HG03521 (cell line): ENCODE measurements around the gene CLK3.
"Not testable (repeated sequence)": the region's sequence is repeated elsewhere in the genome, so short reads cannot be mapped to it uniquely, and the experiment has no call there.

Source experiments
- ATAC-seq: cut with Tn5 transposase; IDR thresholded peaks from one replicate; pipeline ENCODE4 v1.9.1; 2021; ENCODE audit warnings: mild to moderate bottlenecking, moderate library complexity; ENCODE audit not compliant: unreplicated experiment

The CLK3 gene

DNA sequence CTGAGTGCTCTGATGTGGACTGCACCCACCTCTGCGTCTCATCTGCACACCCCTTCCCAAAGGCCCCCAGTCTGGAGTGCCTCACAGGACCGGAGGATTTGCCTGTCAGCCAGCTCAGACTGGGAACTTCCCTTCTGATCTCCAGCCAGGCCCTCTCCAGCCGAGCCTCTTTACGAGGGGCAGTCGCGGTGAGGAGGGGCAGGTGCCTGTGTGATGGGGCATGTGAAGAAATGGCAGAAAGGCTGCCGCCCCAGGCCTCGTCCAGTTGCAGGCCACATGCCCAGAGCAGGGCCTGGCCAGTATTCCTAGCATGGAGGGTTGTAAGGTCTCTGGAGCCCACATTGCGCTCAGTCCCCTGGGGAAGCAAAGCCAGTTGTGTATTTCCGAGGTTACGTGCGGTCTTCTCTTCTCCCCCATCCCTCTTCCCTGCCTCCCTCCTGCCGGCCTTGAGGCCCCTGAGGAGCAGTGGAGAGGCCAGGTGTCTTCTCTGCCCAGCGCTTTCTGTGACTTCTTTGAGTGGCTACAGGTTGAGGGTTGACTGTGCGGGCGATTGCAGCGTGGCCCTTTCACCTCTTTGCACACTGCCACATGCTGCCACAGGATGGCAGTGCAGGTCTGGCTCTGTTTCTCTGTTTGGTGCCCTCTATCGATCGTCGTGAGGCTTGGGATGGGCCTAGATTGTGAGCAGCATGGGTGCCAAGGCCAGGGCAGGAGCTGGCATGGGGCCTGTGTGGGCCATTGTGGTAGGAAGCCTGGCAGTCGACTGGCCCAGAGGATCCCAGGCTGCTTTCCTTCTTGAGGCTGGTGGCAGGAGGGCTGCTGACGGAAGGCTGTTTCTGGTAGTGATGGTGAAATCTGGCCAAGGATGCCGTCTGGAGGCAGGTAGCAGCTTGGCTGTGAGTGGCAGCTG, 5.3 kb downstream of the CLK3 start:
- peak; percentile 45 for ATAC-seq

DNA sequence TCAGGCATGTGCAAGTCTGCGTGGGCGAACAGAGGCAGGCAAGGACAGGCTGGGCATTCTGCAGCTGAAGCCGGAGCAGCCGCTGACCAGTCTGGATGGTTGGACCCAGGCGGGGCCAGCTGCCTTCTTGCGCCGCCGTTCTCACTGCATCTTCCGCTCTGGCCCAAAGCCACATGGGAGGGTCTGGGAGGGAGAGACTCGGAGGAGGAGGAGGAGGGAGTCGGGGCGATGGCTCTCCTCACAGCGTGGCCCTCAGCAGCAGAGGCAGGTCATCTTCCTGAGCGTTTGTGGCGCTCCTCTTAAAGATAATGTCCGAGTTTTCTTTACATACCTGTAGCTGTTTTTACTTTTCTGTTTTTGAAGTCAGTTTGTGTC, 5.9 kb downstream of the CLK3 start:
- ATAC-seq = no peak

GRCh38 chr15:74621936-74622335, 6.3 kb downstream of the CLK3 start:
- ATAC-seq = no peak

GRCh38 chr15:74622758-74623157, 7.1 kb downstream of the CLK3 start:
- ATAC-seq = no peak

- no peak for ATAC-seq
Measured at GRCh38 chr15:74624020-74624602, 8.5 kb downstream of the CLK3 start.

DNA sequence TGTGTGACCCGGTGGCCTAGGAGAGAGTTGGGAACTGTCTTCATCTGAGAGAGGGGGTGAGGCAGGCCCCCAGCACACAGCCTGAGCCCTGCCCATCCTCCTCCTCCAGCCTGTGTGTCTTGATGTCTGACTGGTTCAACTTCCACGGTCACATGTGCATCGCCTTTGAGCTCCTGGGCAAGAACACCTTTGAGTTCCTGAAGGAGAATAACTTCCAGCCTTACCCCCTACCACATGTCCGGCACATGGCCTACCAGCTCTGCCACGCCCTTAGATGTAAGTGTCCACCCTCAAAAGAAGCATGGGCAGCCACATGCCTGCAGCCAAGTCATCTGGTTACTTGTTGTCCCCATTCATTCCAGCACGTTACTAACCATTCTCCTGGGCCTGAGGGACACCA, 10.1 kb downstream of the CLK3 start:
- ATAC-seq = no peak

DNA sequence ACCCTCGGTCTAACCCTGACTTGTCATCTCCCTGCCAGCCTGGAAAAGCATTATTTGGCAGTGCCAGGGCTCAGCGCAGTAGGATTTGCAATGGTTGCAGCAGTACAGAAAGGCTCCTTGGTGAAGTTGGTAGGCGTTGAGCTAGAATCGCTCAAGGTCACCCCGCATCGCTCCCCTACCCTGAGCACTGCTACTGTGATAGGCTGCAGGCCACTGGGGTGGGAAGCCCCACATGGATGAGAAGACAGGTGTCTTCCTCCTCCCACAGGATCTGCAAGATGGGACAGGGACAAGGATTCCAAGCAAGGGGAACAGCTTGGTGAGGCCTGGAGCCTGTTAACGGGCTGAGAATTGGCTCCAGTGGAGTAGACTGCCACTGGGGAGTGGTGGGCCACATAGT, 10.7 kb downstream of the CLK3 start:
- ATAC-seq = no peak

DNA sequence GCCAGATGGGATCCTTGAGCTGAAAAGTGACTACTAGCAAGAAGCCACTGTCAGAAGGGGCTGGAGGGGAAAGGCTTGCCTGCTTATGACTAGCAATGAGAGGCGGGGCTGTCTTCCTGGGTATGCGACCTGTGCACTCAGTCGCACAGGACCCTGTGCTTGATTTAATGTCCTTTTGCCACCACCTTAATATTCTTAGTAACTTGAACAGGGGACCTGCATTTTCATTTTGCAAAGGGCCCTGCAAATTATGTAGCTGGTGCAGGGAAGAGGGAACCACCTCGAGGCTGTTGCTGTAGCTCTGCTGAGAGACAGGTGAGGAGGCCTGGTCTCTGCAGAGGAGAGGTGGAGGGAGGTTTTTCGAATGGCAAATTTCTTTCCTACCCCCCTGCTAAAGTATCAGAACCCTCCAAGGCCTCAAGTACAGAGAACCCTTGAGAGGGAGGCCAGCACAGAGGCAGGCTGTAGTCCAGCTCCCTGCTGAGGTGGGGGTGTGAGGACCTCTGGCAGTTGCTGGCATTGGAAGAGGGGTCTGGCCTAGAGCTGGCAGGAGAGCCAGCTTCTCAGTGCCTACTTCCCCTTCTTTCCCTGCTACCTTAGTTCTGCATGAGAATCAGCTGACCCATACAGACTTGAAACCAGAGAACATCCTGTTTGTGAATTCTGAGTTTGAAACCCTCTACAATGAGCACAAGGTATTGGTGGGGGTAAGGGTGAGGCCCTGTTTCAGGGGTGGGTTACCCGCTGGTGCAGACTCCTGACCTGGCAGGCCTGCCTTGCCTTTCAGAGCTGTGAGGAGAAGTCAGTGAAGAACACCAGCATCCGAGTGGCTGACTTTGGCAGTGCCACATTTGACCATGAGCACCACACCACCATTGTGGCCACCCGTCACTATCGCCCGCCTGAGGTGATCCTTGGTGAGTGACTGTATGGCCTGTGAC, 11.4 kb downstream of the CLK3 start:
- ATAC-seq = no peak

- no peak for ATAC-seq
Measured at GRCh38 chr15:74627766-74628165, 12.1 kb downstream of the CLK3 start.

DNA sequence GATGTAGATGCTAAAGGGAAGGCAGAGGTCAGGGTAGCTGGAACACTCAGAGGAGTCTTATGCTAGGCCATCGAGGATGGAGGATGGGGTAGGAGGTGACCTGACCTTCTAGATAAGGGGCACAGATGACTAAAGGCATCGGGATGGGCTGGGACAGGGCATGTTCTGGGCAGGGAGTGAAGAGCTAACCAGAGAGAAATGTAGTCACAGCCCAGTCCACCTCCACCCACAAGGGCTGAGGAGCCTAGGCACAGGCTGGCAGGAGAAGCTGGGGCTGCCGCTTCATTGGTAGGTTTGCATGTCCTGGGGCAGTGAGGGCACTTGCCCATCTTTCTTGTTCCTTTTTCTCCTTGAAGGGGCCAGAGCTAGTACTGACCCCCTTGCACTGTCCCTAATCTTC, 12.6 kb downstream of the CLK3 start:
- ATAC-seq = no peak

- ATAC-seq = no peak
Measured at GRCh38 chr15:74628949-74629348, 13.3 kb downstream of the CLK3 start.

DNA sequence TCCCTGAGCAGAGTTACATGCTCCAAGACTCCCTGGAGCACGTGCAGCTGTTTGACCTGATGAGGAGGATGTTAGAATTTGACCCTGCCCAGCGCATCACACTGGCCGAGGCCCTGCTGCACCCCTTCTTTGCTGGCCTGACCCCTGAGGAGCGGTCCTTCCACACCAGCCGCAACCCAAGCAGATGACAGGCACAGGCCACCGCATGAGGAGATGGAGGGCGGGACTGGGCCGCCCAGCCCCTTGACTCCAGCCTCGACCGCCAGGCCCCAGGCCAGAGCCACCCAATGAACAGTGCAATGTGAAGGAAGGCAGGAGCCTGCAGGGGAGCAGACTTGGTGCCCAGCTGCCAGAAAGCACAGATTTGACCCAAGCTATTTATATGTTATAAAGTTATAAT, 14.1 kb downstream of the CLK3 start:
- ATAC-seq = not testable (repeated sequence)

GRCh38 chr15:74630284-74631086, 14.8 kb downstream of the CLK3 start:
- no peak for ATAC-seq

- no peak for ATAC-seq
Measured at GRCh38 chr15:74631087-74631385, 15.4 kb downstream of the CLK3 start.

- no peak for ATAC-seq
Measured at GRCh38 chr15:74631408-74631807, 15.8 kb downstream of the CLK3 start.

DNA sequence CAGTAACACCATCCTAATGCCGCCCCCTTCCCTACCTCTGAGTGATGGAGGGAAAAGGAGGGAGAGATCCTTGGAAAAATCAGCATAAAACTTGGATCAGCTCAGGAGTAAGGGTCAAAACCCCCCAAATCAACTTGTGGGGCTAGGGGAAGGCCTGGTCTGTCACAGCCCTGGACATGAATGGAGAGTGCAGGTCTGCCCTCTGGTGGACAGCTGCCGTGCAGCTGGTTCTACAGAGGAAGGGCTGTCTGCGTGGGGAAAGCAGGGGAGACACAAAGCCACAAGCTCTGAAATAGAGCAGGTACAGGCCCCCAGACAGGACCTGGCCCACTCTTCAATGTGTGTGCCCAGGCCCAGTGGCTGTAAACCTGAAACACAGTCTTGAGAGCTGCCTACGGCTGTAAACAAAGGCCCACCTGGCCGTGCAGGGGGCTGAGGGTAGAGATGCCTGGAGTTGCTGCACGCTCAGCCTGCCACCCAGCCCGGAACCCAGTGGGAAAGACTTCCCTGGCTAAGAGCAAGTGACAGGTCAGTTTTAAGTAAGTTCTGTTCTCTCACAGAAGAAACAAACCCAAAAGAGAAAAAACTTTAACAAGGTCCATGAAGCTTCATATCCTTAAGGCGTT, 16.4 kb downstream of the CLK3 start:
- ATAC-seq = no peak

DNA sequence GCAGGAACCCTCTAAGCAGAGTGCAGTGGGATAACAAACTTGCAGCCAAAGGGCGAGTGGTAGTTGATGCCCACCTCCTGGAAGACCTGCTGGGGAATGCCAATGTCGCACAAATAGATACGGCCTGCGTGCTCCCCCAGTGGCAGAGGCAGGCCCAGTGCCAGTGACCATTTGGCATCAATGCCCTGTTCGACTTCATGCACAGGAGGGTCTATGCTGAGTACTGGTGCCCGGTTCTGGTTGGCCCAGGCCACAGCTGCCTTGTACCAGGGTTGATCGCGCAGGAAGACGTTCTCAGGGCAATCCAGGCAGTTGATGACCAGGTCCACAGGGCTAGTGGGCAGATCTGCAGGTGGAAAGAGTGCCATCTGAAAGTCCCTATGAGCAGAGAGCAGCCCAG, 17.0 kb downstream of the CLK3 start:
- no peak for ATAC-seq

DNA sequence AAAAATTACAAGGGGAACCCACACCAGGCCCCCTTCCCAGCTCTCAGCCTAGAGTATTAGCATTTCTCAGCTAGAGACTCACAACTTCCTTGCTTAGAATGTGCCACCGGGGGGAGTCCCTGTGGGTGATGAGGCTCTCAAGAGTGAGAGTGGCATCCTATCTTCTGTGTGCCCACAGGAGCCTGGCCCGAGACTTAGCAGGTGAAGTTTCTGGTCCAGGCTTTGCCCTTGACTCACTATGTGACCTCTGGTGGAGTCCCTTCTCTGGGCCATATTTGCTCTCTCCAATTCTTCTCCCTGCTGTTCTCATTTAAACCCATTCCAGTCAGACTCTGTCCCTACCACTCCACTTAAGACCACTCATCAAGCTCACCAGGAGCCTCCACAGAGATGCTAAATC, 18.1 kb downstream of the CLK3 start:
- no peak for ATAC-seq

GRCh38 chr15:74635228-74635627, 19.6 kb downstream of the CLK3 start:
- ATAC-seq = no peak

DNA sequence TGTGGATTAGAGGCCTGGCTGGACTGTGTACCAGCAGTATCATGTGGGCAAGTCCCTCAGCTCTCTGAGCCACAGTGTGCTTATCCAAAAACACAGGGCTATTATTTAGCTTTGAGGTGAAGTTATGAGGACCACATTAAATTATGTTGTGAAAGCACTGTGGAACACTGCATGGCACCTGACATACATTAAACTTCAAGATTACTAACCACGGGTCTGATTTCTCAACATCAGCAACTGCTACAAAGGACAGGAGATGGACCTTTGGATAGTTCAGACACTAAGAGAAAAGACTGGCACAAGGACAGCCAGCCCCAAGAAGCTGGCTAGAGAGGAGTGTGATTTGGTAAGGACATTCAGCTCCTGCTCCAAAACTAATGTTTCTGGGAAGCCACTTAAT, 21.3 kb downstream of the CLK3 start:
- ATAC-seq = no peak
